Mucosa of gallbladder (tissue), 1 donor: ENCODE measurements around the gene WNT8B. TPM values are rescaled to one million over a fixed set of nuclear protein-coding genes. Genes with fewer than 3 reads are reported as not detected.

Experiments used
- DNase-seq: peaks from one replicate; pipeline ENCODE4 v3.0.0-alpha.2; 2020; ENCODE audit warnings: low spot score
- total RNA-seq: library from RNA; stranded (reverse); gene quantifications from one replicate; pipeline ENCODE4 v1.2.1, GENCODE V29; 2021
- donor health status: DM: no; HTN: no; CAD: no.

WNT8B gene
- total RNA-seq, 1 donor from 2014 or later: not detected

GRCh38 chr10:100519311-100520051, 56.7 kb downstream of the WNT8B start, which contains the start of gene SEC31B:
Gene SEC31B, minus strand, starts transcription at chr10:100519861. Its CDS starts 2,909 bp downstream, at chr10:100516952.
- DNase-seq: no peak

- DNase-seq: no peak
These were observed 58.0 kb downstream of the WNT8B start for GRCh38 chr10:100520811-100521210.

- no peak for DNase-seq
These were observed 59.4 kb downstream of the WNT8B start for GRCh38 chr10:100522107-100522801.

GRCh38 chr10:100522945-100523344, 60.1 kb downstream of the WNT8B start:
- no peak for DNase-seq

- DNase-seq: no peak
These were observed 61.4 kb downstream of the WNT8B start for GRCh38 chr10:100524206-100524605.

- DNase-seq: no peak
These were observed 61.8 kb downstream of the WNT8B start for GRCh38 chr10:100524638-100525037.

GRCh38 chr10:100528123-100528886, 65.5 kb downstream of the WNT8B start:
- no peak for DNase-seq

GRCh38 chr10:100528921-100529474, 66.2 kb downstream of the WNT8B start:
- DNase-seq: no peak

GRCh38 chr10:100529475-100530298, 66.9 kb downstream of the WNT8B start, which contains the start of gene NDUFB8:
Gene NDUFB8, minus strand, starts transcription at chr10:100529871. Its CDS starts 20 bp downstream, at chr10:100529851.
- peak; percentile 92 for DNase-seq

- no peak for DNase-seq
These were observed 69.0 kb downstream of the WNT8B start for GRCh38 chr10:100531761-100532160.

Other genes with a start within 250 kb of the WNT8B start
- 14.6 TPM for gene CHUK, start 233.4 kb upstream of the WNT8B start, total RNA-seq
- gene CWF19L1, start 195.4 kb upstream of the WNT8B start, total RNA-seq: 14.0 TPM
- 25.5 TPM for gene BLOC1S2, start 176.3 kb upstream of the WNT8B start, total RNA-seq
- not detected for gene PKD2L1, start 132.8 kb upstream of the WNT8B start, total RNA-seq
- gene SCD, start 115.8 kb upstream of the WNT8B start, total RNA-seq: 97.0 TPM
- 13.5 TPM for gene SEC31B, start 56.9 kb downstream of the WNT8B start, total RNA-seq
- gene NDUFB8, start 66.9 kb downstream of the WNT8B start, total RNA-seq: 140 TPM
- gene HIF1AN, start 72.9 kb downstream of the WNT8B start, total RNA-seq: 46.4 TPM